Cardiac fibroblast (primary cell): ENCODE results near the gene RSAD2.

Experiments
- DNase-seq, 2 donors: peaks; one replicate each; pipeline versions ENCODE4 v3.0.0 to v3.0.0-alpha.2; 2010; ENCODE audit warnings: low read depth in 2 of 2
- H3K4me3 ChIP-seq, 2 donors: replicated peaks in 1 of 2; 1 replicate in 1 of 2; 2 replicates in 1 of 2; pipeline ENCODE4 v1.5.1; 2011; ENCODE audit warnings: low read depth in 2 of 2, low read length in 2 of 2, mild to moderate bottlenecking in 2 of 2, moderate library complexity in 1 of 2
- CTCF ChIP-seq: IDR thresholded peaks from one replicate; pipeline ENCODE4 v1.5.1; 2011; ENCODE audit warnings: low read depth, mild to moderate bottlenecking, low read length, inconsistent platforms

The RSAD2 gene

GRCh38 chr2:6909431-6910385 is 32.1 kb downstream of the RSAD2 start:
- no peak for TF ChIP-seq CTCF

GRCh38 chr2:6911721-6912120 is 34.1 kb downstream of the RSAD2 start:
- TF ChIP-seq CTCF: no peak
- H3K4me3 ChIP-seq: no peak overlapping the region
- DNase-seq: no peak

More at GRCh38 chr2:6909431-6910385, 32.1 kb downstream of the RSAD2 start:
- DNase-seq: no peak
- no peak overlapping the region for H3K4me3 ChIP-seq

GRCh38 chr2:6913415-6914157 is 36.0 kb downstream of the RSAD2 start:
- H3K4me3 ChIP-seq: no peak overlapping the region
- no peak for TF ChIP-seq CTCF
- no peak for DNase-seq

- DNase-seq: peak; percentile 38 to 47
- no peak overlapping the region for H3K4me3 ChIP-seq
- no peak for TF ChIP-seq CTCF
Observed at GRCh38 chr2:6914828-6915227, 37.3 kb downstream of the RSAD2 start.

GRCh38 chr2:6915399-6915798 is 37.8 kb downstream of the RSAD2 start:
- TF ChIP-seq CTCF: no peak
- no peak for DNase-seq
- no peak overlapping the region for H3K4me3 ChIP-seq

- H3K4me3 ChIP-seq: no peak overlapping the region
- no peak for TF ChIP-seq CTCF
- no peak for DNase-seq
Observed at GRCh38 chr2:6916224-6916623, 38.6 kb downstream of the RSAD2 start.
